ENCODE data around the gene PLCXD1.
"Not testable (repeated sequence)": the region's sequence is repeated elsewhere in the genome, so short reads cannot be mapped to it uniquely, and the experiment has no call there.

Gene PLCXD1, protein sequence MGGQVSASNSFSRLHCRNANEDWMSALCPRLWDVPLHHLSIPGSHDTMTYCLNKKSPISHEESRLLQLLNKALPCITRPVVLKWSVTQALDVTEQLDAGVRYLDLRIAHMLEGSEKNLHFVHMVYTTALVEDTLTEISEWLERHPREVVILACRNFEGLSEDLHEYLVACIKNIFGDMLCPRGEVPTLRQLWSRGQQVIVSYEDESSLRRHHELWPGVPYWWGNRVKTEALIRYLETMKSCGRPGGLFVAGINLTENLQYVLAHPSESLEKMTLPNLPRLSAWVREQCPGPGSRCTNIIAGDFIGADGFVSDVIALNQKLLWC

DNA sequence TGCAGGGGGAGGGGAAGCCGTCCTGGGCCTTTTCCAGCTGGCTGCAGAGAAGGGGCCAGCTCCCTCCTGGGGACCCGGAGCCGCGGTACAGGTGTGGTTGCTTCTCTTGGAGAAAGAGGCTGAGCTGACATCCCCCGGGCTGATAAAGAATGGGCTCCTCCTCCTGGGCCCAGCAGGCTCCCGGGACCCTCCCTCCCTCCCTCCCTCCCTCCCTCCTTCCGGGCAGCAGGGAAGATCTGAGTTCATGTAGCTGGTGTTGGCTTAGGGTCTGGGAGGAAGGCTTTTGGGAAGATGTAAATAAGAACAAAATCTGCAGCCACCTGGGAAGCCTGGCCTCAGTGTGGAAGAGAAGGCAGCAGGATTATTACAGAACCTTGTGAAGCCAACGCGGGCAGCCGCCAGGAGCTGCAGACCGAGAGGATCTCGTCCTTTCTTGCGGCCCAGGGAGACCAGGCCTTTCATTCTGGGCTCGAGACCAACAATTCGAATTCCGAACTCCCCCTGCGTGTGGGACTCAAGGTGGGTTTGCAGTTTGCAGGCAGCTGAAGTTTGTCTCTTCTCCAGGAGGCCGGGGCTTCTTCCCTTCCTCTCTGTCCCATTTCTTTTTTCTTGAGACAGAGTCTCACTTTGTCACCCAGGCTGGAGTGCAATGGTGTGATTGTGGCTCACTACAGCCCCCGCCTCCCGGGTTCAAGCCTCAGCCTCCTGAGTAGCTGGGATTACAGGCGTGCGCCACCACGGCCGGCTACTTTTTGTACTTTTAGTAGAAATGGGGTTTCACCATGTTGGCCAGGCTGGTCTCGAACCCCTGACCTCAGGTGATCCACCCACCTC lies at the start of gene PLCXD1:
Gene PLCXD1, plus strand, starts transcription at position 216 of the 834 bp plus-strand sequence. CDS start 2,807 bp downstream, outside the sequence.
- DNase-seq (ENCODE audit: low read depth in 2 of 2) = peak; percentile 46 to 49

DNA sequence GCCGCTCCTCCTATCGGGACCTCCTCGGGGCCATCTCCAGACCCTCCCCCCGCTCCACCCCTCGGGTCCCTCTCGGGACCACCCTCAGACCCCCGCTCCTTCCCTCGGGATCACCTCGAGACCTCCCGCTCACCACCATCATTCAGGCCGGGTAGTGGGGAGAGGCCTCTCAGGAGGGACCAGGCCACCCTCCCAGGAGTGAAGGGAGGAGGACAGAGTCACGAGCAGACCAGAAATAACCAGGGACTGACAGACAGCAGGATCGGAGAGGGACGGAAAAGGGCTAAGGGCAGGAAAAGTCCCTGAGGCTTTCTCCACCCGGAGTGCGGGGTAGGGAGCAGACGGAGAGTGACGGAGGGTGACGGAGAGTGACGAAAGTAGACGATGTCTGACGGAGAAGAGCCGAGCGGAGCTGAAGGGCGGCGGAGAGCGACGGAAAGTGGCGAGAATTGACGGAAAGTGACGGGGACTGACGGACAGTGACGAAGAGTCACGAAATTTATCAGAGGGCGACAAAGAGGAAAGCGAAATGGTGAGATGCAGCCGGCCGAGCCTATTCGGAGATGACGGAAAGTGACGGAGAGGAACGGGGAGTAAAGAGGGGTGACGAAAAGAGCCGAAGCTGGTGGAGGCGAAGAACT lies 49.4 kb upstream of the PLCXD1 start:
- not testable (repeated sequence) for DNase-seq (ENCODE audit: low read depth in 2 of 2)

DNA sequence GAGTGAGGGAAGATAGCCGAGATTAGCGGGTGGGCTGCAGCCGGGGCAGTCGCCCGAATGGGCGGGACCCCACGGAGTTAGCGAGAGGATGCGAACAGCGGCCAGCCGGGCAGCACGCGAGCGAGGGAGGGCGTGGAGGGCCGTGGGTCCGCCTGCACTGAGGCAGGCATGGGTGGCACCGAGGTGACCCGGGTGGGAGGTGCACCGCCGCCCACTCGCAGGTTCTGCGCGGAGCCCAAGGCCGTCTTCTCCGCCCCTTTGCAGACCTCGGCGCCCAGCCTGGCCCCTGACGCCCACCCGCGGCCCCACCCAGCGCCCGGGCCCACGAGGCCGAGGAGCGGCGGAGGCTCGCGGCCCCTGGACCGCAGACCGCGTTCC lies 48.9 kb upstream of the PLCXD1 start:
- DNase-seq (ENCODE audit: low read depth in 2 of 2) = not testable (repeated sequence)

DNA sequence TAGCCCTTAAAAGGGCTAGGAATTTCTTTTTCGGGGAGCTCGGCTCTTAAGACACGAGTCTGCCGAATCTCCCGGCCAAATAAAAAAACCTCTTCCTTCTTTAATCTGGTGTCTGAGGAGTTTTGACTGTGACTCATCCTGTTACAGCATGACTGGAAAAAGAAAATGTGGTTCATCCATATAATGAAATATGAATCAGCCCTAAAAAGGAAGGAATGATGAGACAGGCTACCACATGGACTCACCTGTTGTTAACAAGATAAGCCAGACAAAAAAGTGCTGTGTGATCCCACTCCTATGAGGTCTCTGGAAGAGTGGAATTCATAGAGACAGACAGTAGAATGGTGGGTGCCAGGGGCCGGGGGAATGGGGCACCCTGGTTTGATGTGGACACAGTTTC lies 45.0 kb upstream of the PLCXD1 start:
- DNase-seq (ENCODE audit: low read depth in 2 of 2) = not testable (repeated sequence)

DNA sequence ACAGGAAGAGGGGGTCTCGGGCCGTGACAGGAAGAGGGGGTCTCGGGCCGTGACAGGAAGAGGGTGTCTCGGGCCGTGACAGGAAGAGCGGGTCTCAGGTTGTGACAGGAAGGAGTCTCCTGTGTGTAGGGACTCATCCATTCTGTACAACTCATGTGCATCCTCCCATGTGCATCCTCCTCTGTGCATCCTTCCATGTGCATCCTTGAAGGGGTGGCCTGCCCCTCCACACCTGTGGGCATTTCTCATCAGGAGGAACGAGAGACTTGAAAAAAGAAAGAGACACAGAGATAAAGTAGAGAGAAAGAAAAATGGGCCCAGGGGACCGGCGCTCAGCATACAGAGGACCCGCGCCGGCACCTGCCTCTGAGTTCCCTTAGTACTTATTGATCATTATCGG lies 30.2 kb upstream of the PLCXD1 start:
- no peak for DNase-seq (ENCODE audit: low read depth in 2 of 2)

DNA sequence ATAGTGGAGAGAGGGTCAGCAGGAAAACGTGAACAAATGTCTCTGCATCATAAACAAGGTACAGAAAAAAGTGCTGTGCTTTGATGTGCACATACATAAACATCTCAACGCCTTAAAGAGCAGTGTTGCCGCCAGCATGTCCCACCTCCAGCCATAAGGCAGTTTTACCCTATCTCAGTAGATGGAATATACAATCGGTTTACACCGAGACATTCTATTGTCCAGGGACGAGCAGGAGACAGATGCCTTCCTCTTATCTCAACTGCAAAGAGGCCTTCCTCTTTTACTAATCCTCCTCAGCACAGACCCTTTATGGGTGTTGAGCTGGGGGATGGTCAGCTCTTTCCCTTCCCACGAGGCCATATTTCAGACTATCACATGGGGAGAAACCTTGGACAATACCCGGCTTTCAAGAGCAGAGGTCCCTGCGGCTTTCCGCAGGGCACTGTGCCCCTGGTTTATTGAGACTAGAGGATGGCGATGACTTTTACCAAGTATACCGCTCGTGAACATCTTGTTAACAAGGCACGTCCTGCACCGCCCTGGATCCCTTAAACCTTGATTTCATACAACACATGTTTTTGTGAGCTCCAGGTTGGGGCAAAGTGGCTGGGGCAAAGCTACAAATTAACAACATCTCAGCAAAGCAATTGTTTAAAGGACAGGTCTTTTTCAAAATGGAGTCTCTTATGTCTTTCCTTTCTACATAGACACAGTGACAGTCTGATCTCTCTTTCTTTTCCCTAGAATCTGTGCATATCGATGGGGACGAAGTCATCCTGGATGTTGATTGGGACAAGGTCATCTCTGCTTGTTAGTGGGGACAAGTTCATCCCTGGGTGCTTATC lies 29.6 kb upstream of the PLCXD1 start:
- DNase-seq (ENCODE audit: low read depth in 2 of 2) = not testable (repeated sequence)

DNA sequence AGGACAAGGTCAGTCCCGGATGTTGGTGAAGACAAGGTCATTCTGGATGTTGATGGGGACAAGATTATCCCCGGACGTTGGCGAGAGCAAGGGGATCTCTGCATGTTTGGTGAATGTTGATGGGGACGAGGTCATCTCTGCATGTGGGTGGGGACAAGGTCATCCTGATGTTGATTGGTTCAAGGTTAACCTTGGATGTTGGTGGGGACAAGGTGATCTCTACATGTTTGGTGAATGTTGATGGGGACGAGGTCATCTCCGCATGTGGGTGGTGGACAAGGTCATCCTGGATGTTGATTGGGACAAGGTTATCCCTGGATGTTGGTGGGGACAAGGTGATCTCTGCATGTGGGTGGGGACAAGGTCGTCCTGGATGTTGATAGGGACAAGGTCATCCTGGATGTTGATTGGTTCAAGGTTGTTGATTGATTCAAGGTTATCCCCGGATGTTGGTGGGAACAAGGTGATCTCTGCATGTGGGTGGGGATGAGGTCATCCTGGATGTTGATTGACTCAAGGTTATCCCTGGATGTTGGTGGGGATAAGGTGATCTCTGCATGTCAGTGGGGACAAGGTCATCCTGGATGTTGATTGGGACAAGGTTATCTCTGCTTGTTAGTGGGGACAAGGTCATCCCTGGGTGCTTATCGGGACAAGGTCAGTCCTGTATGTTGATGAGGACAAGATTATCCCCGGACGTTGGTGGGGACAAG lies 28.8 kb upstream of the PLCXD1 start:
- DNase-seq (ENCODE audit: low read depth in 2 of 2) = no peak

DNA sequence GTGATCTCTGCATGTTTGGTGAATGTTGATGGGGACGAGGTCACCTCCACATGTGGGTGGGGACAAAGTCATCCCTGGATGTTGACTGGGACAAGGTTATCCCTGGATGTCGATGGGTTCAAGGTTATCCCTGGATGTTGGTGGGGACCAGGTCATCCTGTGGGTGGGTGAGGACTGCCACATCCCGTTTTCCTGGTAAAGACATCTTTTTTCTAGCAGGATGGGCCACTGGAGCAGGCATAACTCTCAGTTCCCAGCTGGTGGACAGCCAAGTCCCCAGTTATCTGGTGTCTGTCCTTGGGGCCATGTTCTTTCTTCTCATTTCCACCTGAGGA lies 28.3 kb upstream of the PLCXD1 start:
- no peak for DNase-seq (ENCODE audit: low read depth in 2 of 2)

DNA sequence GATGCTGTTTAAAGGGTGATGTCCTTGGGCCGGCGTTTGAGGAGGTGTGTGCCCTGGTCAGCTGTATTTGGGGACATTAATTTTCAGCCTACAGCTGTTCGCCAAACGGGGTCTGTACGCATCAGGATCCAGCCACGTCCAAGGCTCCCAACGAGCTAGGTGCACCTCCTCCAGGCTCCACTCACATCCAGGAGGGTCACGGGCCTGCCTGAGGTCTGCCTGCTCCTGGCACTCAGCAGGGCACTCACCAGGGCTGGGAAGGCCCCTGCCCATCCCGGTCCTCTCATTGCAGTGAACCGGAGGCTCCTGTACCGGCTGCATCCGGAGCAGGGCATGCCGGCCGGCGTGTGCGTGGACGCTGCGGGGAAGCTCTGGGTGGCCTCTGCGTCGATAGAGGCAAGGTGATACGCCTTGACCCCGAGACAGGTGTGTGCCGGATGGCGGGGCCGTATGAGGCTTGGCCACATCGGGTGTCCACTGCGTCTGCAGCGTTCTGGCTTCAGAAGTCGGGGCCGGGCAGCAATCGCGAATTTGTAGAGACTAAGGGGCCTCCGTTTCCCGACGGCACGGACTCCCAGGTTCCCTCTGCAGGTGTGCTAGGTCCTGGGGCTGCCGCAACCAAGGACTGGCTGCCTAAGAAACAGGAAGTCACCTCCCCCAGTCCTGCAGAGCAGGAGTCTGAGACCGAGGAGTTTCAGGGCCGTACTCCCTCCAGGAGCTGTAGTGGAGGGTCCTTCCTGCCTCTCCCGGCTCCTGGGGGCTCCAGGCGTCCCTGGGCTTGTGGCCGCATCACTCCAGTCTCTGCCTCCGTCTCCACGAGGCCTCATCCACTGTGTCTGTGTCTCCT lies 27.5 kb upstream of the PLCXD1 start:
- DNase-seq (ENCODE audit: low read depth in 2 of 2) = no peak

DNA sequence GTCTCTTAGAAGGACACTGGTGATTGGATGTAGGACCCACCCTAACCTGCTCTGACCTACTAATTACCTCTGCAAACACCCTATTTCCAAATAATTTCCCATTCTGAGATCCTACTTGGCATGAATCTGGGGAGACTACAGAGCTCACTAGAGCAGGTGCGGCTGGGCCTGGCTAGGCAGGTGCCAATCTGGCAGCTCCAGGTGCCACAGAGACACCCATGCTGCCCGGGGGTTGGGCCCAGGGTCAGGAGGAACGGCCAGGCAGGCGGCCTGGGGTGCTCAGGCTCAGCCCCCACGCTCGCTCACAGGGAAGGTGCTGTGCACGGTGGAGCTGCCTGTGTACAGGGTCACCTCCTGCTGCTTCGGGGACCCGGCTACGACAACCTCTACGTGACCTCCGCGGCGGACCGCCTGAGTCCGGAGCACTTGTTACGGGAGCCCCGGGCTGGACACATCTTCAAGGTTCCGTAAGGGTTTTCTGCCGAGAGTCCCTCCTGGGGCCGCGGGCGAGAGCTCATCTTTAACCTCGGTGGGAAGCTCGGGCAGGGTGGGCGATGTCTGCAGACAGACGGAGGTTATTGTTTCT lies 26.5 kb upstream of the PLCXD1 start:
- no peak for DNase-seq (ENCODE audit: low read depth in 2 of 2)

DNA sequence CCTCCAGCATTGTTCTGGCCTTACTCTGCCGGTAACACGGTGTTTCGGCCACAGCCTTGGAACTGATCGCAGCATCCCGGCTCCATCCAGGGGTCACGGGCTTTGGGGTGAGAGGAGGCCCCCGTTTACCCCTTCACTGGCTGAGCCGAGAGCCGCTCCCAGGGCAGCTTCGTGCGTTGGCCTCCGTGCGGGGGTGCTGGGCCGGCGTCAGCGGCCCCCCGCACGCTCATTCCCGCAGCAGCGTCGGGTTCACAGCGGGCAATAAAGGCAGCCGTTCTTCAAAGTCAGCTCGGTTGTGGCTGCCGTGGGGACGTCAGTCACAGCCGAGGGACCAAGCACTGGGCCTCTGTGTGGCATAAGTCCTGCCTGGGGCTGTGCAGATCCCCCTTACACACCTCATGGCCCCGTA lies 25.3 kb upstream of the PLCXD1 start:
- no peak for DNase-seq (ENCODE audit: low read depth in 2 of 2)

DNA sequence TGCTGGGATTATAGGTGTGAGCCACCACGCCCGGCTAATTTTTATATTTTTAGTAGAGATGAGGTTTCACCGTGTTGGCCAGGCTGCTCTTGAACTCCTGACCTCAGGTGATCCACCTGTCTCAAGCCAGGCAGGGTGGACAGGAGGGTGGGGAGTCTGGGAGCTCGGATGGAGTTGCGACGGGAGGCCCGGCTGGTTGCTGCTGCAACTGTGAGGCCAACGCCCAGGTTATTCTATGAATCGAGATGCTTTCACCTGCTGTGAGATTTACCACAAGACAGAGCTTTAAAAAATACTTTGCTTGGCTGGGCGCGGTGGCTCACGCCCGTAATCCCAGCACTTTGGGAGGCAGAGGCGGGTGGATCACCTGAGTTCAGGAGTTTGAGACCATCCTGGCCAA lies 24.1 kb upstream of the PLCXD1 start:
- not testable (repeated sequence) for DNase-seq (ENCODE audit: low read depth in 2 of 2)

DNA sequence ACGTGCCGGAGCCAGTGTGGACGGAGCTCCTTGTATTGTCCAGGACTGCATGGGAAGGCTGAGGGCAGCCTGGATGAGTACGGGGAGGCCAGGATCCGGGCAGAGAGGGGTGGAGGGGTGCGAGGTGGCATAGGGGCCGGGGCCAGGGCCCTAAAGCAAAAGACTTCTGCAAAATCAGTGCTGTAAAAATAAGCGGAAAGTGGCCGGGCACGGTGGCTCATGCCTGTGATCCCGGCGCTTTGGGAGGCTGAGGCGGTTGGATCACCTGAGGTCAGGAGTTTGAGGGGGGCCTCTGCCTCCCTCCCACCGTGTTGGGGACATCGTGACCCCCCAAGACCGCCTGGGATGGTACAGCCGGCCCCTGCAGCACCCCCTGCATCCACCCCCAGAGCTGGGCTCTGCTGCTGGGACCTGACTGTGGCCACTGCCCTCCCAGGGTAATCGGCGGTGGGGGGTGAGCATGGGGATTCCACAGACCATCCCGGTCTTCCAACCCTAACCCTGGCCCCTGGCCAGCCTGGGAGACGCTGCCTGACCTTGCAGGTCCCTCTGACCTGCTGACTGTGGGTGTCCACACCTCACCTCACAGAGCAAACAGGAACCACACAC lies 23.4 kb upstream of the PLCXD1 start:
- DNase-seq (ENCODE audit: low read depth in 2 of 2) = no peak

DNA sequence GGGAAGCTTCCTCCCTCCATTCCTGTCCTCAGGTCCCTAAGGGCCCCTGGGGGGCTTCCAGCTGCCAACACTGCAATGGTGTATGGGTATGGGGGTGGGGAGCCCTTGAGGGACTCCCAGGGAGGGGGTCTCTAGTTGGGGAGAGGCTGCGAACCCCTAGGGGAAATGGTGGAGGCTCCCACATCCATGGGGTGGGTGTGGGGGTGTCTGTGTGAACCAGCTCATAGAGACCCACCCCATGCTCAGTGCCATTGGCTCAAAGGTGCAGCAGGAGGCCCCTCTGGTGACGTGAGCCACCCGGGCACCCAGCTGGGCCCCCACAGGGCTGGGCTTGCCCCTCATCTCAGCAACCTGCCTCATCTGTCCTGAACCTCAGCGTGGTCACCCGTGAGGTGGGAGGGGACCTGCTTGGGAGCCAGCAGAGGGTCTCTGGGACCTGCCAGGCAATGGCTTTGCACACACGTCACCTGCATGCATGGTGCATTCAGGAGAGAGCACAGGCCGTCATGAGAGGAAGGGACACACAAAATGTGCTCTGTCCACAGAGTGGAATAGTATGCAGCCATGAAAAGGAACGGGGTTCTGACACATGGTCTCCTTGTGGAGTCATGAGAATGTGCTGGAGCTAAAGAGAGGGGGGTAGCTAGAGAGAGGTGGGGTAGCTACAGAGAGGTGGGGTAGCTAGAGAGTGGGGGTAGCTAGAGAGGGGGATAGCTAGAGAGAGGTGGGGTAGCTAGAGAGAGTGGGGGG lies 22.7 kb upstream of the PLCXD1 start:
- DNase-seq (ENCODE audit: low read depth in 2 of 2) = no peak

DNA sequence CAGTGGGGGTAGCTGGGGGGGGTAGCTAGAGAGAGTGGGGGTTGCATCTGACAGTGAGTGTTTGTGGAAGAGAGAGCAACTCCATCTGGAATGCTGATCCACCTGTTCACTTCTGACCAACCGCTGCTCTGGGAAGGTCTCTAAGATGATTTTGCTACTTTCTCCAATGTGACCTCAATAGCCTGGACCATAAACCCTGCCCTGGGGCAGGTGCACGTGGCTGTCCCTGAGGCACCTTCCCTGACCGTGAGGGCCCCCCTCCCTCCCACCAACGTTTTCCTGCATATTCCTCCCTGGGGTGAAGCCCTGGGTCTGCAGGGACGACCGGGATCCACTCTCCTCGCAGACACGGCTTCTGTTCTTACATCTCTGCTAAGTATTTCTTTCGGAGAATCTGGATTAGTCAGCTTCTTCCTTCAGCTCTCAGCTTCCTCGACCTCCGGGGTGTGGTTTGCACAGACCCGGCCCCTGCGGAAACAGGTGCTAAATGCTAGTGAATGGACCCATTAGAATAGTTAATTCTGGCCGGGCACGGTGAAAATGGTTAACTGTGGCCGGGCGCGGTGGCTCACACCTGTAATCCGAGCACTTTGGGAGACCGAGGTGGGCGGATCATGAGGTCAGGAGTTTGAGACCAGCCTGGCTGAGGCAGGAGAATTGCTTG lies 21.4 kb upstream of the PLCXD1 start:
- DNase-seq (ENCODE audit: low read depth in 2 of 2) = no peak

DNA sequence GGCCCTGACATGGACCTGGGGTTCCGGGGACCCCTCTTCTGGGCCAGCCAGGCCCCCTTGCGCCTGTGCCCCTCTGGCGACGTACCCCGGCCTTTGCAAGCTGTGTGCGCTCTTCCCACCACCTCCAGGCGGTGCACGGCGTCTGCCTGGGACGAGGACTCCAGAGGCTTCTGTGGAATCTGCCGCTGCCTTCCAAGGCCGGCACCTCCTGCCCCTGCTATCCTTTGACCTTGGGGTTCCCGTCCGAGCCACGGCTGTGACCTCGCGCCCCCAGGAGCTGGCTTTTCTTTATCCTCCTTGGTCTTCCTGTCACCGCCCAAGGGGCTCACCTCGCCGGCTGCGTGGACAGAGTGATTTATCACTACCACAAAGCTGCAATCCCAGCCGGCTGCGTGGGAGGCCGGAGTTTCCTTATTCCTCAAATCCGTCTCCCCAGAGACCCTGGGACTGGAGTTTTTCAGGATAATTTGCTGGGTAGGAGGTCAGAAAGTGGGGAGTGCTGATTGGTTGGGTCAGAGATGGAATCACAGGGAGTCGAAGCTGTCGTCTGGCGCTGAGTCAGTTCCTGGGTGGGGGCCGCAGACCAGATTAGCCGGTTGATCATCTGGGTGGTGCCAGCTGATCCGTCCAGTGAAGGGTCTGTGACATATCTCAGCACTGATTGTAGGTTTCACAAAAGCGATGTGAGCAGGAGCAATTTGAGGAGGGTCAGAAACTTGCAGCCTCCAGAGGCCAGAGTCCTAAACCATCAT lies 19.8 kb upstream of the PLCXD1 start:
- DNase-seq (ENCODE audit: low read depth in 2 of 2) = peak in 1 of 2 experiments; percentile 14

DNA sequence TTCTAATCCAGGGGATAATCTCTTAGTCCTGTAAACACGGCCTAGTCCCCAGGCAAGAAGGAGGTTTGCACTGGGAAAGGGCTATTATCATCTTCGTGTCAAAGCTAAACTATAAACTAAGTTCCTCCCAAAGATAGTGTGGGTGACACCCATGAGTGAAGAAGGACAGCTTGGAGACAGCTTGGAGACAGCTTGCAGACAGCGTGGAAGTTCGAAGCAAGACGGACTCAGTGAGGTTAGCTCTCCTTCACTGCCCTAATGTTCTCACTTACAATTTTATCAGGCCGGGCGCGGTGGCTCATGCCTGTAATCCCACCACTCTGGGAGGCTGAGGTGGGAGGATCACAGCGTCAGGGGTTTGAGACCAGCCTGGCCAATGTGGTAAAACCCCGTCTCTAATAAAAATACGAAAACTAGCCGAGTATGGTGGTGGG lies 19.2 kb upstream of the PLCXD1 start:
- no peak for DNase-seq (ENCODE audit: low read depth in 2 of 2)
